Tongue (tissue), 2 donors: ENCODE results near the gene USF2. TPM values are rescaled to one million over a fixed set of nuclear protein-coding genes. Genes with fewer than 3 reads are reported as not detected.

Experiments
- DNase-seq: peaks from one replicate; pipeline ENCODE4 v3.0.0-alpha.2; 2015
- total RNA-seq: library from RNA; depleted of rRNA; stranded (reverse); fragments of >200 nt; gene quantifications from one replicate; pipeline ENCODE4 v1.2.3, GENCODE V29; 2014

Gene USF2
- total RNA-seq, 1 donor from 2014 or later = 52.7 TPM

DNA sequence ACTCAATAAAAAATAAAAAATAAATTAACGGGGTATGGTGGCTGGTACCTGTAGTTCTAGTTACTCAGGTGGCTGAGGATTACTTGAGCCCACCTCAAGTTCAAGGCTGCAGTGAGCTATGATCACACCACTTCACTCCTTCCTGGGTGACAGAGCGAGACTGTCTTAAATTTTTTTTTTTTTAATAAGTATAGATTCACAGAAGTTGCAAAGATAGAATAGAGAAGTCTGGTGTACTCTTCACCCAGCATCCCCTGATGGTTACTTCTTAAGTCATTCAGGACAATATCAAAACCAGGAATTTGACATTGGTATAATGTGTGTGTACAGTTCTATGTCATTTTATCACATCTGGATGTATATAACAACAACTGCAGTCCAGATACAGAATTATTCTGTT, 52.5 kb downstream of the USF2 start:
- no peak for DNase-seq

DNA sequence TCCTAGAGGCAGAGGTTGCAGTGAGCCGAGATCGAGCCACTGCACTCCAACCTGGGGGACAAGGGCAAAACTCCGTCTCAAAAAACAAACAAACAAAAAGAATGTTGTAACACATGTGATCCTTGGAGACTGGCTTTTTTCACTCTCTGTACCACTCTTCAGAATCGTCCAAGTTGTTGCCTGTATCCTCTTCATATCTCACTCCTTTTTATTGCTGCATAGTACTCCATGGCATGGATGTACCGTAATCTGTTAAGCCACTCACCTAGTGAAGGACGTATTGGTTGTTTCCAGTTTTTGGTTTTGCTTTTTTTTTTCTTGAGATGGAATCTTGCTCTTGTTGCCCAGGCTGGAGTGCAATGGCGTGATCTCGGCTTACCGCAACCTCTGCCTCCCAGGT, 53.3 kb downstream of the USF2 start:
- no peak for DNase-seq

DNA sequence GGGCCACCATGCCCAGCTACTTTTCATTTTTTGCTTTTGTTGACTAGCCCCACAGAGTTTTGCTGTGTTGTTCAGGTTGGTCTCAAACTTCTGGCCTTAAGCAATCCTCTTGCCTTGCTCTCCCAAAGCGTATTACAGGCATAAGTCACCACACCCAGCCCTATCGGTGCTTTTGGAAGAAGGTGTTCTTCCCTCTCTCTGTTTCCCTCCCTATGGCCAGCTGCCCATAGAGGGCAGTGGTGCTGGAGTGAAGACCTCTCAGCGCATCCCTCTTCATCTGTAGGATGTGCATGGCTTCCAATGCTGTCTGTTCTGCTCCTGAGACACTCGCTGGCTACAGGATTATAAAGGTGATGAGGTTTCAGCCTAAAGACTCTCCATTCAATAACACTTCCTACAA, 58.9 kb downstream of the USF2 start:
- DNase-seq = no peak

DNA sequence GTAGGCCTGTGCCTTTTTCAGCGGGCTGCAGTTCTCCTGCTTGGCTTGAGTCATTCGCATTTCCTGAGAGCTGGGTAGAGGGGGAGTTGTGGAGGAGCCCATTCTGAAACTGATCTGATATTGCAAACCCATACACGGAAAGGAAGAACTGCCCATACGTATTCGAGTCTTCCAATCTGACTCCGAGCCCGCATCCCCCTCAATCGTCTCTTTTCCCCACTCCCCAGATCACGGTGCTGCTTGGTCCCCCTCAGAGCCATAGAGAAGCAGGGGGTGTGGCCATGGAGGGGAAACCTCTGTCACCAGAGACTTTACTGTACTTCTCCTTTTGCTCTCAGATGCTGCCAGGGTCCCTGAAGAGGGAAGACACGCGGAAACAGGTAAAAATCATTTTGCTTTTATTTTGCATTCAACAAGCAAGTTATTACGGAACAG, 60.1 kb downstream of the USF2 start, which contains the start of gene CD22:
CD22 (plus strand) TSS at position 337 of the 435 bp plus-strand sequence. CDS start 2,854 bp downstream, outside the sequence.
- DNase-seq = no peak

DNA sequence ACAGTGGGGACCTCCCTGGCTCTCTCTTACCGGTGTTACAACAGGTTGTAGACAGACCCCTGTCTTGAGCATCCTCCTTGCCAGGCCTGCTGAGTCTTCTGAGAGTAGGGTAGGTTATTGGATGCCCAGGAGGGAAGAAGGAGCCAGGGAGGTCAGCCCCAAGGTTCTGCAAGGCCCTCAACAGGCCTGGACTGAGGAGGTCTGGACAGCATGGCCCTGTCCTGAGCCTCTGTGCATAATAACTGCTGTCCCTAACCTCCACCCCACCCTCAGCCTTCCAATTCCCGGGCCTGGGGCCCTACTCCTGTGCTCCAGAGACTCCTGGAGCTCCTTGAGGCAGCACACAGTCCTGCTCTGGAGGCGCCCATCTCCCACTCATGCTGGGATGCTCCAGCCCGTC, 60.6 kb downstream of the USF2 start:
- no peak for DNase-seq

Other genes with a start within 250 kb of the USF2 start
- 12.9 TPM for gene SCN1B, start 238.5 kb upstream of the USF2 start, total RNA-seq
- gene HPN, start 227.2 kb upstream of the USF2 start, total RNA-seq = not detected
- gene FXYD3, start 153.1 kb upstream of the USF2 start, total RNA-seq = 45.6 TPM
- 7.6 TPM for gene LGI4, start 133.9 kb upstream of the USF2 start, total RNA-seq
- 44.2 TPM for gene FXYD1, start 130.1 kb upstream of the USF2 start, total RNA-seq
- not detected for gene FXYD7, start 125.7 kb upstream of the USF2 start, total RNA-seq
- 5.9 TPM for gene FXYD5, start 114.2 kb upstream of the USF2 start, total RNA-seq
- gene FAM187B, start 40.2 kb upstream of the USF2 start, total RNA-seq = not detected
- gene LSR, start 20.0 kb upstream of the USF2 start, total RNA-seq = 26.5 TPM
- not detected for gene HAMP, start 13.6 kb downstream of the USF2 start, total RNA-seq
- gene MAG, start 23.2 kb downstream of the USF2 start, total RNA-seq = 2.3 TPM
- gene CD22, start 60.2 kb downstream of the USF2 start, total RNA-seq = 7.4 TPM
- not detected for gene FFAR1, start 78.9 kb downstream of the USF2 start, total RNA-seq
- not detected for gene FFAR3, start 89.5 kb downstream of the USF2 start, total RNA-seq
- gene GPR42, start 102.1 kb downstream of the USF2 start, total RNA-seq = not detected
- gene FFAR2, start 179.3 kb downstream of the USF2 start, total RNA-seq = 15.6 TPM
- gene KRTDAP, start 221.5 kb downstream of the USF2 start, total RNA-seq = 9.6 TPM
- gene DMKN, start 244.7 kb downstream of the USF2 start, total RNA-seq = 25.7 TPM